K562 (cell line): ENCODE data around the gene PLCB3. TPM values are rescaled to one million over a fixed set of nuclear protein-coding genes. Genes with fewer than 3 reads are reported as not detected.

Experiments used
- ATF7 ChIP-seq: fragments of 450-650 bp; IDR thresholded peaks from 2 replicates; pipeline ENCODE4 v1.7.1; 2014; ENCODE audit warnings: mild to moderate bottlenecking, moderate library complexity
- HMG20B ChIP-seq: fragments of 250-450 bp; sonication (Bioruptor Pico); IDR thresholded peaks from 2 replicates; pipeline ENCODE4 v1.5.0; 2021; ENCODE audit warnings: mild to moderate bottlenecking
- HNRNPH1 ChIP-seq: fragments of 200-400 bp; formaldehyde crosslinking; optimal IDR thresholded peaks from 2 replicates; pipeline ENCODE3; 2017; ENCODE audit warnings: low read depth, mild to moderate bottlenecking, low read length, moderate library complexity
- ID3 ChIP-seq, 2 experiments: fragments of 250-450 bp in 1 of 2; fragments of 450-650 bp in 1 of 2; sonication (Bioruptor Pico) in 1 of 2; IDR thresholded peaks; 2 replicates each; pipeline versions ENCODE4 v1.6.1 to v1.8.0; 2016 to 2021; ENCODE audit warnings: mild to moderate bottlenecking in 2 of 2, moderate library complexity in 2 of 2, missing compliant biosample characterization in 1 of 2, missing genetic modification characterization in 1 of 2
- KDM2B ChIP-seq: fragments of 250-450 bp; sonication (Bioruptor Pico); IDR thresholded peaks from 2 replicates; pipeline ENCODE4 v1.8.0; 2021; ENCODE audit warnings: mild to moderate bottlenecking, moderate library complexity
- MAX ChIP-seq: sonication (generic); formaldehyde crosslinking; IDR thresholded peaks from 2 replicates; pipeline ENCODE4 v1.9.0; 2022; ENCODE audit warnings: mild to moderate bottlenecking, missing genetic modification reagents
- MYBL2 ChIP-seq, 2 experiments: fragments of 450-650 bp in 1 of 2; sonication (generic) in 1 of 2; formaldehyde crosslinking in 1 of 2; IDR thresholded peaks; 2 replicates each; pipeline versions ENCODE4 v1.6.1 to v1.8.1; 2017 to 2022; ENCODE audit warnings: borderline replicate concordance in 1 of 2, inconsistent platforms in 1 of 2, low read depth in 1 of 2, mild to moderate bottlenecking in 1 of 2, missing genetic modification reagents in 1 of 2, moderate library complexity in 1 of 2
- PHTF2 ChIP-seq: fragments of 250-450 bp; sonication (Bioruptor Pico); IDR thresholded peaks from 2 replicates; pipeline ENCODE4 v1.5.0; 2021; ENCODE audit warnings: mild to moderate bottlenecking
- SOX6 ChIP-seq: fragments of 450-650 bp; IDR thresholded peaks from 2 replicates; pipeline ENCODE4 v1.6.1; 2014; ENCODE audit warnings: mild to moderate bottlenecking
- SRSF7 ChIP-seq: fragments of 200-400 bp; formaldehyde crosslinking; optimal IDR thresholded peaks from 2 replicates; pipeline ENCODE3; 2017; ENCODE audit warnings: mild to moderate bottlenecking, low read depth, low read length
- TEAD2 ChIP-seq: fragments of 450-650 bp; IDR thresholded peaks from 2 replicates; pipeline ENCODE4 v1.6.1; 2016; ENCODE audit warnings: missing genetic modification characterization, control low read depth, missing compliant biosample characterization
- ZBTB5 ChIP-seq: fragments of 450-650 bp; IDR thresholded peaks from 2 replicates; pipeline ENCODE4 v1.6.1; 2017; ENCODE audit warnings: antibody characterized with exemption
- ZBTB7A ChIP-seq: IDR thresholded peaks from 2 replicates; pipeline ENCODE4 v1.6.1; 2011; ENCODE audit warnings: low read depth, mild to moderate bottlenecking, low read length, moderate library complexity, borderline replicate concordance; ENCODE audit not compliant: control insufficient read depth
- ZNF165 ChIP-seq: fragments of 250-450 bp; sonication (Bioruptor Pico); IDR thresholded peaks from 2 replicates; pipeline ENCODE4 v1.4.0; 2020; ENCODE audit warnings: borderline replicate concordance
- ZNF507 ChIP-seq: conservative IDR thresholded peaks from 2 replicates; pipeline ENCODE4 v1.6.1; 2017; ENCODE audit warnings: missing genetic modification characterization, missing compliant biosample characterization
- ZNF655 ChIP-seq: fragments of 250-450 bp; sonication (Bioruptor Pico); IDR thresholded peaks from 2 replicates; pipeline ENCODE4 v1.5.0; 2021
- ZNF785 ChIP-seq: fragments of 250-450 bp; sonication (Bioruptor Pico); IDR thresholded peaks from 2 replicates; pipeline ENCODE4 v1.4.0; 2020; ENCODE audit warnings: mild to moderate bottlenecking
- polyA plus RNA-seq, 8 experiments: library from polyadenylated mRNA; depleted of rRNA in 4 of 8; stranded (reverse) in 5 of 8; unstranded in 3 of 8; fragments of >200 nt; fragmentation: Nextera tagmentation in 2 of 8; fragmentation: Illumina TruSeq in 1 of 8; extraction: Ambion mirVana in 2 of 8; extraction: Trizol in 1 of 8; gene quantifications; 2 replicates each; pipeline versions ENCODE4 v1.2.1 to v1.2.3, GENCODE V29; 2011 to 2014; ENCODE audit warnings: inconsistent platforms in 1 of 8, missing spikeins in 1 of 8
- total RNA-seq, 7 experiments: library from RNA; depleted of rRNA in 6 of 7; stranded (reverse); fragments of >200 nt in 6 of 7; fragmentation: Illumina TruSeq in 2 of 7; extraction: Trizol in 2 of 7; gene quantifications; 2 replicates each; pipeline versions ENCODE4 v1.2.1 to v1.2.3, GENCODE V29; 2011 to 2021; ENCODE audit warnings: low replicate concordance in 1 of 7
- TF ChIP-seq, protein P1 (sequence below): sonication (generic); formaldehyde crosslinking; IDR thresholded peaks from 2 replicates; pipeline ENCODE4 v1.8.0; 2022; ENCODE audit warnings: mild to moderate bottlenecking, missing genetic modification reagents
- TF ChIP-seq, protein P2 (sequence below): sonication (generic); formaldehyde crosslinking; IDR thresholded peaks from 2 replicates; pipeline ENCODE4 v1.4.0; 2020; ENCODE audit warnings: mild to moderate bottlenecking, missing genetic modification reagents

The PLCB3 gene
- total and polyA plus RNA-seq, 9 of the 15 experiments (the other 6 are each of a cell fraction or from before 2014, with no cell fraction given), result 0.31 to 44.8 (median 14.6) TPM

GRCh38 chr11:64317325-64317960, 66.1 kb downstream of the PLCB3 start, which contains the start of gene TRMT112 (continued):
- TF ChIP-seq, protein P1, sequence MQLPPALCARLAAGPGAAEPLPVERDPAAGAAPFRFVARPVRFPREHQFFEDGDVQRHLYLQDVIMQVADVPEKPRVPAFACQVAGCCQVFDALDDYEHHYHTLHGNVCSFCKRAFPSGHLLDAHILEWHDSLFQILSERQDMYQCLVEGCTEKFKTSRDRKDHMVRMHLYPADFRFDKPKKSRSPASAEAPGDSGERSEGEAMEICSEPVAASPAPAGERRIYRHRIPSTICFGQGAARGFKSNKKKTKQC (CRISPR knock-in tag), result peak; percentile 55; the same call in 1 of the 2 replicates
- TF ChIP-seq ATF7 (peak; percentile 36), SOX6 (no peak), SRSF7 (no peak), HMG20B (CRISPR knock-in tag) (no peak; the same call in 1 of the 2 replicates), HNRNPH1 (no peak), MYBL2 (IDR thresholded peaks at IDR 0.05; ENCODE audit: low read depth) (no peak), MYBL2 (CRISPR knock-in tag; IDR thresholded peaks at IDR 0.05; ENCODE audit: borderline replicate concordance) (no peak), MAX (peak; percentile 78), ZBTB5 (no peak), KDM2B (CRISPR knock-in tag) (no peak), ID3 (CRISPR knock-in tag; IDR thresholded peaks at IDR 0.05) (no peak), ID3 (tag; IDR thresholded peaks at IDR 0.05) (no peak), ZNF655 (CRISPR knock-in tag) (no peak), ZNF507 (no peak), ZNF785 (no peak), TEAD2 (no peak), ZBTB7A (peak; percentile 65; the same call in 1 of the 2 replicates), ZNF165 (CRISPR knock-in tag) (no peak), PHTF2 (CRISPR knock-in tag) (no peak)
- TF ChIP-seq, protein P2, sequence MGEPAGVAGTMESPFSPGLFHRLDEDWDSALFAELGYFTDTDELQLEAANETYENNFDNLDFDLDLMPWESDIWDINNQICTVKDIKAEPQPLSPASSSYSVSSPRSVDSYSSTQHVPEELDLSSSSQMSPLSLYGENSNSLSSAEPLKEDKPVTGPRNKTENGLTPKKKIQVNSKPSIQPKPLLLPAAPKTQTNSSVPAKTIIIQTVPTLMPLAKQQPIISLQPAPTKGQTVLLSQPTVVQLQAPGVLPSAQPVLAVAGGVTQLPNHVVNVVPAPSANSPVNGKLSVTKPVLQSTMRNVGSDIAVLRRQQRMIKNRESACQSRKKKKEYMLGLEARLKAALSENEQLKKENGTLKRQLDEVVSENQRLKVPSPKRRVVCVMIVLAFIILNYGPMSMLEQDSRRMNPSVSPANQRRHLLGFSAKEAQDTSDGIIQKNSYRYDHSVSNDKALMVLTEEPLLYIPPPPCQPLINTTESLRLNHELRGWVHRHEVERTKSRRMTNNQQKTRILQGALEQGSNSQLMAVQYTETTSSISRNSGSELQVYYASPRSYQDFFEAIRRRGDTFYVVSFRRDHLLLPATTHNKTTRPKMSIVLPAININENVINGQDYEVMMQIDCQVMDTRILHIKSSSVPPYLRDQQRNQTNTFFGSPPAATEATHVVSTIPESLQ (CRISPR knock-in tag), result no peak
